NOMO-1 (cell line): ENCODE measurements around the gene KCNF1.

ENCODE experiments used
- DNase-seq, 2 experiments: peaks; one replicate each; lab custom pipeline; 2025; ENCODE audit not compliant: unreplicated experiment in 2 of 2; lab: John Stamatoyannopoulos, UW

KCNF1 gene, protein sequence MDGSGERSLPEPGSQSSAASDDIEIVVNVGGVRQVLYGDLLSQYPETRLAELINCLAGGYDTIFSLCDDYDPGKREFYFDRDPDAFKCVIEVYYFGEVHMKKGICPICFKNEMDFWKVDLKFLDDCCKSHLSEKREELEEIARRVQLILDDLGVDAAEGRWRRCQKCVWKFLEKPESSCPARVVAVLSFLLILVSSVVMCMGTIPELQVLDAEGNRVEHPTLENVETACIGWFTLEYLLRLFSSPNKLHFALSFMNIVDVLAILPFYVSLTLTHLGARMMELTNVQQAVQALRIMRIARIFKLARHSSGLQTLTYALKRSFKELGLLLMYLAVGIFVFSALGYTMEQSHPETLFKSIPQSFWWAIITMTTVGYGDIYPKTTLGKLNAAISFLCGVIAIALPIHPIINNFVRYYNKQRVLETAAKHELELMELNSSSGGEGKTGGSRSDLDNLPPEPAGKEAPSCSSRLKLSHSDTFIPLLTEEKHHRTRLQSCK

DNA sequence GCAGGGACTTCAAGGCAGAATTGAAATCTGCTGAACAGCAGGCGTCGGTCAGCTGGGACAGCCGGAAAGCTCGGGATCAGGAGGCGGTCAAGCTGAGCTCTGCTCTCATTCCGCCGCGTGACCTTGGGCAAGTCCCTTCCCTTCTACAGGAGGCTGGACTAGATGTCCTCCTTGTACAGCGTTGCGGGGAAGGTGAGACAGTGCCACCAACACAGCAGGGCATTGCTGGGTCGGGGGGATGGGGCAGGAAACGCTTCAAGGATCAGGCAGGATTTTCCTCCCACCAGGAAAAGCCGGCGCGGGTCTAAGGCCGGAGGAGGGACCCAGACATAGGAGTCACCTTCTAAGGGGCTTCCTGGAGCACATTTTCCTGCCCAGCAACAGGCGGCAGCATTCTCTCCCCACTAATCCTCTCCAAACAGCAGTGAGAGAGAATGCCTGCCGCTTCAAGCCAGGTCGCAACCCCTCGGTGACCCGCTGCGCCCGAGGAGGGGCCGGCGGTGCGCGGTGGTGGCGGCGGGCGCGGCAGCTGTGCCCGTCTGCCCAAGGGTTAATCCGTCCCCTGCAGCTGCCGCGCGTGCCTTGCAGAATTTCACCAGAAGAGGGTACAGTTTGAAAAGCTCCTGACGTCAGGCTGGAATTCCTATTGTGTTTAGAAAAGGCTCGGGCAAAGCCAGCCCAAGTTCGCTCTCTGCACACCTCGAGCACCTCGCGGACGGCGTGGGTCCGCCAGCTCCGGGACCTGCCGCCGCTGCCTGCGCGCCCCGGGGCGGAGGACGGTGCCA is at the start of gene KCNF1:
TSS of gene KCNF1 (plus strand) at position 644 of the 785 bp plus-strand sequence. CDS start 493 bp downstream, outside the sequence.
- peak; percentile 76 to 80 for DNase-seq

DNA sequence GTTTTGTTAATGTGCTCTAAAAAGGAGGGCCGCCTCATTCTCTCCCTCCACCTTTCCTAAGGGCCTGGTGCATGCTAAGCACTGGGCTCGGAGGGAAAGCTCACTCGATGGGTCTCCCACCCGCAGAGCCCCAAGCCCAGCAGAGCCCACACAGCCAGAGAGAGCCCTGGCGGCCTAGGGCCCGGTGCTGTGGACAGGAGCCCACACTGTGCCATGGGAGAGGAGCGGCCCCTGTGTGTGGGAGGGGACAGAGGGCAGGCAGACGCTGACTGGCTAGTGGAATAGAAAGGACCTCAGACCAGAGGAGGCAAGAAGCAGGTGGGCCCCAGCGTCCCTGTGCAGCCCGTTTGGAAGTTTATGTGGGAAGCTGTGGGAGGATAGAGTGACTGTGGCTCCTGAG is 49.4 kb upstream of the KCNF1 start:
- no peak for DNase-seq

DNA sequence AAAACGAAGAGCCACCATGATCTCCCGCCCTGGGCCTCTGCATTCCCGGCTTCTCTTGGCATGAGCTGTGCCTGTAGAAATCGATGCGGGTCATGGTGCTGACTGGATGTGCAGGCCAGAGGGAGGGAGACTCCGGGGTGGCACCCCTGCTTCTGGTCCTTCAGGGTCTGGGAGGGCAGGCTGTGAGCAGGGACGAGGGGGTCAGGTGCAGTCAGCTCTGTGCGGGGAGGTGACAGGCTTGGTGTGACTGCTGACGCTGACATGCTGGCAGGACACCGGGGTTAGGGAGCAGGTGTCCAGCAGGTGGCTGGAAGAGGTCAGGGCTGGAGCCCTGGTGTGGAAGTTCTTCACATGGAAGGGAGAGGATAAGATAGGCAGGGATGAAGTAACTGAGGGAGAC is 48.7 kb upstream of the KCNF1 start:
- DNase-seq: no peak

DNA sequence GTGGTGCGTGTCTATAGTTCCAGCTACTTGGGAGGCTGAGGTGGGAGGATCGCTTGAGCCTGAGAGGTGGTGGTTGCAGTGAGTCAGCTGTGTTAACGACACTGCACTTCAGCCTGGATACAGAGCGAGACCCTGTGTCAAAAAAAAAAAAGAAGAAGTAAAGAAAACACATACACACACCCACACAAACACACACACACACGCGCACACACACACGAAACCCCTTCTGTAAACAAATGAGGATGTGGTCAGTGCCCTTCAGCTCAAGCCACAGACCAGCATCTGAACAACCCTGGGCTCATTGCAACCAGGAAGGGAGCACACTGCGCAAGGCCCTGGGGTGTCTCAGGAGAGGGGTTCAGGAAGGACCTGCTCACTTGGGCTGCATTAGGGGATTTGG is 47.9 kb upstream of the KCNF1 start:
- peak; percentile 93 for DNase-seq

DNA sequence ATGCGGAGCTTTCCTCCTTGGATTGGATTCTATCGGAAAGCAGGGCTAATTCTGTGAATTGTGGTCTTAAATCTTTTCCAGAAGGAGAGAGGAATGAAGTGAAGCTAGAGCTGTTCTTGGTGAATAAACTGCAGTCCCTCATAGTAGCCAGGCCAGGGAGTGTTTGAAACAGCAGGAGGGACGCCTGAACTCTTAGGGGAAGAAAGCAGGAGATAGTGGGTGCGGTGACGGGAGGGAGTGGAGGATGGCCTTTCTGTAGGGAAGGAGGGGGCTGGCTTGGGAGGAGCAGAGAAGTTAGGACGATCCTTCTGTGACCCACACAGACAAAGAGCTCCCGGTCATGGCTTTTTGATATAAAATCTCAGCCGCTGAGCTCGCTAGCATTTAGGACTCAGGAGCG is 47.5 kb upstream of the KCNF1 start:
- no peak for DNase-seq

DNA sequence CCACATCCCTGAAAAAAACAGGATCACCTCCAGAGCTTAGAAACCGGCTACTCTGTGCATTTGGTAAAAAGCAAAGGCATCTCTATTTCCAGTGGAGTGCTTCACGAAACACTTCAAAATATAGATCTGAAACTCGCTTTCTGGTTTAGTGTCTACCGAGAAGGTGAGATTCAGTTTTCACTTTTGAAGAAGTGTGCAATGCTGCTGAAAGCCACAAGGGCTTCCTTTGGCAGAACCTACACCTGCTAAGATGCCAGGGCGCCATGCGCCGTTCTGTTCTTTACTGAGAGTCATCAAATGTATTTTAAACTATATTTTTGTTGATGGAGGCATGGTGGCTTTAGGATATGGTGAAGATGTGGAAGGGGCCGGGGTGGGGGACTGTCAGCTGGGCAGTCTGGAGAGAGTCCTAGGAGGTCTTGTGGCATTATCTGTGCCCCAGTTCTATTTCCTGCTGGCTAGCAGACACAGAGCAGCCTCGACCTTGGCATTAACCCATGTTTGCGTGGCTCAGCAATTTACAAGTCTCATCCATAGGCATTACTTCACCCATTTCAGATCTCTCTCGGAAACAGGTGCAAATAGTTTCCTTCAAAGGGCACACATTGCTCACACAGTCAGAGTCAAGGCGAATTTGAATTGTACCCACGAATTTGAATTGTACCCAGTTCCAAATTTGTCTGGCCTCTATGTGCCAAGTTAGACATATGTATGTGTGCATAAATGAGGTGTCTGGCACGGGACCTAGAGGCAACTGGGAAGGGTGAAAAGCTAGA is 46.7 kb upstream of the KCNF1 start:
- DNase-seq: peak; percentile 16 to 50

DNA sequence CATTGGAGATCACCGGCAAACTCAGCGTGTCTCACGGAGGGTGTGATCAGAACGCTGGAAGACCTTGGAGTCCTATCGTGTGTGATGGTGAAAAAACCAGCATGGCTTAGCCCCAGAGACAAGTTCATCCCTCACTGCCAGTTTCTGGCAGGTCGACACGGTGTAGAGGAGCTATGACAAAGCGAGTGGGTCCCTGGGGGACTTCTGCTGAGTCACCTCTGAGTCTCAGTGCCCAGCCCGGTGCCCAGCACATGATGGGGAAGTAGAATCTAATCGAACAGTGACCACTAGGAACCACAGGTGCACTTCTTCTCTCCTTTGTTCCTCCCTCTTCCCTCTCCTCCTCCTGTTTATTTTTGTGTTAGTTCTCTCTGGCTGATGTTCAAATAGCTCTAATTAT is 45.9 kb upstream of the KCNF1 start:
- DNase-seq: no peak

DNA sequence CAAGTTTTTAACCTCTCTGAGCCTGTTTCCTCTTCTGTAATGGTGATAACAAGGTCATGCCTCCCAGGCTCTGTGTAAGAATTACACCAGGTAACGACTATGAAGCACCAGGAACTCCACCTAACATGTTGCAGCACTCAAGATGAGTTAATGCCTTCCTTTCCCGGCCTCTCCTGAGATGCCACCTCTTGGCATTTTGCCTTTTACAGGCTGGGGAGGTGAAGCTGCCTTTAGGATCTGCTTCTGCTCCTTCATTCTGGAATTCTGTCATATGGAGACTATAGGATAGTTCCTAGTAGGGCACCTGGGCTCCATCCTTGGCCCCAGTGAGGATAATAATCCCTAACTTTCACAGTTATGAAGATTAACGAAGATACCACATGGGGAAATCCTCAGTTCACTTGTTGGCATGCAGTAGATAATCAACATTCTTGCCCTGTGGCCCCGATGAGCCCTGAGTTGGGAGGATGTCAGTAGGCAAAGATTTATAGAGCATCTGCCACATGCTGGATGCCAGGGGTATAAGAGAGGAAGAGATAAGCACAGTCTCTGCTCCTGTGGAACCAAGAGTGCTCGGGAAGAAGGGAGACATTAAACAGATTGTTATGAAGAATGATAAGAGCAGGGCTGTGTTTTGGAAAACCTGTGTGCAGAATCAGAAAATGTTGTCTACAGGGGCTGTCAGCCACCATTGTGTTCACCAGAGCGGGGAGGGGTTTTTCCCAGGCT is 43.9 kb upstream of the KCNF1 start:
- no peak for DNase-seq

DNA sequence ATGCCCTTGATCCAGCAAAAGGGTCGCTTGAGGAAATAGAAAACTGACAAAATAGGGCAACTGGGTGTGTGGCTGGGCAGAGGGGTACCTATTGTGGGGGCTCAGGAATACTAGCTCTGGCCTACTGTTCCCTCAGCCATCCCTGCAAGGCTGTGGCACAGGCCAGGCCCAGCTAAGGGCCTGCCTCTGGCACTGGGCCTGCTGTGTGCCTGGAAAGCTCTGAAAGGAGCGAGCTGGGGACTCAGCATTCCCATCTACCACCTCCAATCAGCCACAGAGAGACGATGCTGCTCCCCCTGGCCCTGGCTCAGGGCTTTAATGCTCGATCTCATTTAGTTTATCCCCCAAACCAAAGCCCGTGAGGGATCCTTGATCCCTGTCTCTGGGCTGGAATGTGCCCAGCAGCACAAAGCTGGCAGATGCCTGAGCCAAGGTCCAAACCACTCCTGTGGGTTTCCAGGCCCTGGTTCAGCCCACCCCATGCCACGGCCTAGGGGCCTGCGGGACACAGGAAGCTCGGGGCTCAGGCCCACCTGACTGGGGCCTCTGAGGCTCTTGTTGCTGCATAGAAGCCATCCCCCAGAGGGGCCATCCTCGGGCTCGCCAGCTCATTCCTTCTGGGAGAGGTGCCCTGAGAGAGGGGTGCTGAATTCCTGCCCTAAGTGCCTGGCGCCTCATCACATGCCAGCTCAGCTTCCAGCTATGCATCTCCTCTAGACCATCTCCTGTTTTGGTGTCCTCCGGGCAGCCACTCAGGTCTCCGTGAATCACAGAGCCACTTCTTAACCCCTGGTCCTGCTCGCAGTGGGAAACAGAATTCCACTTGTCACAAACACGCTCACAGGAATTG is 43.0 kb upstream of the KCNF1 start:
- no peak for DNase-seq

DNA sequence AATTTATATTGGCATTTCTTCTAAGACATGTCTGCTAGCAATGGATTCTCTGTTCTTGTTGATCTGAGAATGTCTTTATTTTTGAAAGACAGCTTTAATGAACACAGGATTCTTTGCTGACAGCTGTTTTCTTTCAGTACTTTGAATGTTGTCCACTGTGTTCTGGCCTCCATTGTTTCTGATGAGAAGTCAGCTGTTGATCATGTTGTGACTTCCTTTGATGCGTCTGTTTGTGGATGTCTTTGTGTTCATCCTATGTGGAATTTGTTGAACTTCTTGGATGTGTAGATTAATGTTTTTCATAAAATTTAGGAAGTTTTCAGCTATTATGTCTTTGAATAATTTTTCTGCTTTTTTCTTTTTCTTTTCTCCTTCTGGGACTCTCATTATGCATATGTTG is 39.8 kb upstream of the KCNF1 start:
- no peak for DNase-seq

DNA sequence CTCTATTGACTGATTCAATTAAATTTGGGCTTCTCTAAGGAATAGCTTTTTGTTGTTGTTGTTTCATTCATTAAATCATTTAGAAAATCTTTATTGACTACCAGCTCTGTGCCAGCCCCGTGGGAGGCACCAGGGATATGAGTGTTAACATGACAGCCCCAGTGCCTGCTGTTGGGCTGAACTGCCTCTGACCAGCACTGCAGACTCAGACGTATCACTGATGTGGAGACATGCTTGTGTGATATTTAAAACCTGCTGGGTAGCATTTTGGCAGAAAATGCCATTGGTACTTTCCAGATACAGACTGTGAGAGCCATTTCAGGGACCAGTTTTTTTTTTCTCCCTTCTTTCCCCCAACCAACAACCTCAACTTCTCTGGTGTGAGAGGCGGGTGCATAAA is 38.6 kb upstream of the KCNF1 start:
- no peak for DNase-seq

DNA sequence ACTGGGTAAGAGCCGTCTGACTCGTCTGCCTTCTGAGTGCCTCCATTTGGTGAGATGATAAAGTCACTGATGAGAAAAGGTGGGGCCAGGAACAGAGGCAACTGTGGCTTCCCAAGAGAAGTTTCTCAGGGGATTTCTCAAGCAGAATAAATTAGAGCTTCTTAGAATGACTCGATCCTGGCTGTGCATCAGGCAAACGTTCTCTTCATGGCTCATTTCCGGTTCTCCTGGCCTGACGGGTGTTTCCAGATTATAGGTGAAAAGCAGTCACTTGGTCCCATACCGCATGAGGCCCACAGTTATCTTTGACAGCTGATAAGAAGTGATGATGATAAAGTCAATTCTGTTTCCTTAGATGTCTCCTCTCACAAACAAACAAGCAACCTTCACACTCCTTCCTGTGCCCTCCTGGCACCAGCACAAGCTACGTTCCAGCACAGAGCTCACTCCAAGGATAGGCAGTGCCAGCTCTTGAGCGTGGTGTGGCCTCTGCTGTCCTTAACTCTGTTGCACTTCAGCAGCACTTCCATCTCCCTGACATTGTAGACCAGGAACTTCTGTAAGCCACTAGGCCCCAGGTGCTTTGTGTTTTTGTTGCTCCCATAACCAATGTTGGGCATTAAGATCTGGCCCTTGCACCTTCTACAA is 37.8 kb upstream of the KCNF1 start:
- no peak for DNase-seq

DNA sequence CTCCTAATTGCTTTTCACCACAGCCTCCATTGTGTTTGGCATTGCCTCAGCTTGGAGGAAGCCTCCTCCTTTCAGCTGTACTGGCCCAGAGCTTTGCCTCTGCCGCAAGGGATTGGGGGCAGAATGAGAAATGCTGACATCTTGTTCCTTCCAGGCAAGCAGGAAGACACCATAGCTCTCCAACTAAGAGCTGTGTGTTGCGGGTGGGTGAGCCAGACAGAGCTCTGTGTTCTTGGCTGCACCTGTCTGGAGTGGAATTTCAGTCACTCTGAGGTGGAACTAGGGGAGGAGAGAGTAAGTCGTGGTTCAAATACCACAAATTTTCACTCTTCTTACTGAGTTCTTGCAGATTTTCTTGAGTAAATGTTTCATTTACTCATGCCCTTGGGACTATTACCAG is 36.6 kb upstream of the KCNF1 start:
- DNase-seq: no peak

DNA sequence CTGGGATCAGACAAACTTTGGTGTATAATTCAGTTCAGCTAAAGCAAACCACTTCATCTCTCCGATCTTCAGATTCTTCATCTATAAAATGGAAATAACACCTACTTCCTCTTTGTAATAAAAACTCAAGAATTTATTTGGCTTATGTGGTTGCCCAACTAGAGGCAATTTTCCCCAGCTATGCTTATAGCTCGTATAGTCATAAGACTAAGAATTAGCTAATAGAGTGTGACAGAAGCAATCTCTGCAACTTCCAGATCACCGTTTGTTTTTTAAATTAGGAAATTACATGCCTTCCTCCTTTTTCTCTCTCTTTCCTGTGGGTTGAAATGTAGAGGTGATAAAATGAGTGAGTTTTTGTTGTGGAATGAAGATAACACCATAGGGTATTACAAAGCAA is 35.3 kb upstream of the KCNF1 start:
- peak; percentile 76 to 95 for DNase-seq

DNA sequence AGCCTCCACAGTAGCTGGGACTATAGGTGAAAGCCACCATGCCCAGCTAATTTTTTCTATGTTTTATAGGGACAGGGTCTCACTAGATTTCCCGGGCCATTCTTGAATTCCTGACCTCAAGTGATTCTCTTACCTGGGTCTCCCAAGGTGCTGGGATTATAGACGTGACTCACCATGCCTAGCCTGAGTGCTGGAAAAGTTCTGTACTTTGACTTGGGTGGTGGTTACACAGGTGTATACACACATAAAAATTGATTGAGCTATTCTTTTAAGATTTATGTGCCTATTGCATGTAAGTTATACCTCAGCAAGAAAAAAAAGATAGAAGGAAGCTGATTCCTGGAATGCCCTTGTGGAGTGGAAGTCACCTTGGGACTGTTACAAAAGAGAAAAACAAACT is 34.8 kb upstream of the KCNF1 start:
- DNase-seq: no peak

DNA sequence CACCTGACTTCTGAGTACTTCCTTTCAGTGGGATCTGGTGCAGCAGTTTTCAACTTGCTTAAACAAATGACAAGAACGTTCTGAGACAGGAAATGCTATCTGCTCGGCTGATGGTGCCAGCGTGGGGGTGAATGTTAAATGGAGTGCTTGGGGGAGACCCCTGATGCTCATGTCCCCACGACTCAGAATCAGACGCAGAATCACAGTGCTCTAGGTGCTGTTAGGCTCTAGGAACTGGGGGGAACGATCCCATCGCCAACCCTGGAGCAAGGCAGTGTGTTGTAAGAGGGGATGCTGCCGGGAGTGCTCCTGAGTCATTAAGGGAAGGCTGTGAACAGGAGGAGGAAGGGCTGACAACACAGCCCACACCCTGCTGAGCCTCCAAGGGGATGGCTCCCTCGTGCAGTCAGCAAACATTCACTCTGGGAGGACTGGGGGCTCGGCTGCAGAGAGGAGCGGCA is 34.1 kb upstream of the KCNF1 start:
- DNase-seq: no peak

DNA sequence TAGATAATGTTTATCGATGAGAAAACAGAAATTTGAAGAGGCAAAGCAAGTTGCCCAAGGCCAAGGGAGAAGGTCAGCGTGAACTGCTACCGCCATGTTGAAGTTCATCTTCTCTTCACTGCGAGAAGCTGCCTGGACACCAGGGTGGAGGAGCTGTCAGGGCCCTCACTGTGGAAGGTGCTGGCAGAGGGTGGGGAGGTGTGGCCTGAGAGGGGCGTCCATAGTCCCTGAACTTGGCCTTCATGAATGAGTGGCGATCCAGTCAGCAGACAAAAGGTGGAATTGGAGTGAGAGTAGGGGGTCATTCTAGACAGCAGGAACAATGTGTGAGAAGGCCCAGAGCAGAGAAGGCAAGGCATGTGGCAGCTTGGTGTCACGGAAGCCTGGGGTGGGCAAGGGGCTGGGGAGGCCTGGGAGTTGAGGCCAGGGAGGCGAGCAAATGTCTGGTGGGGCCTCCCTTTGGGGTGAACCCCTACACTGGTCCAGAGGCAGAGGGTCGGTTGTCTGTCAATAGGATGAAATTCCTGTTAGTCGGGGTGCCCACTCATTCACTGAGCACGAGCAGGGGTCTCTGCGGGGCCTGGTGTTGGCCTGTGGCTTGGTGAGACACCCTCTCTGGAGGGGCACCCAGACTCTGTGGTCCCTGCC is 33.3 kb upstream of the KCNF1 start:
- no peak for DNase-seq

DNA sequence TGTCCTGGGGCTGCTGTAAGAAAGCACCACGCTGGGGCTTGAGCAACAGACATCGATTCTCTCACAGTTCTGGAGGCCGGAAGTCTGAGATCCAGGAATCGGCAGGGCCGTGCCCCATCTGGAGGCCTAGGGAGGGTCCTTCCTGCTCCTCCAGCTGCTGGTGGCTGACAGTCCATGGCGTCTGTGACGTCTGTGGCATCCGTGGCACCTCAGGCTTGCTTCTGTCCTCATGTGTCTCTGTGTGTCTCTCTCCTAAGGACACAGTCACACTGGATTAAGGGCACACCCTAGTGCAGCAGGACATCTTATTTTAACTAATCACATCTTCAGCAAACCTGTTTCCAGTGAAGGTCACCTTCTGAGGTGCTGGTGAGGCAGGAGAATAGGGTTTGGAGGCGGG is 32.6 kb upstream of the KCNF1 start:
- DNase-seq: no peak
